HG02571 (cell line): ENCODE measurements around the gene PSMB5.
A peak's percentile ranks its signal among the peaks of the same experiment; 100 is the strongest.

Experiments used
- ATAC-seq: cut with Tn5 transposase; IDR thresholded peaks from one replicate; pipeline ENCODE4 v1.9.1; 2021; ENCODE audit warnings: mild to moderate bottlenecking, moderate library complexity; ENCODE audit not compliant: unreplicated experiment

The PSMB5 gene

DNA sequence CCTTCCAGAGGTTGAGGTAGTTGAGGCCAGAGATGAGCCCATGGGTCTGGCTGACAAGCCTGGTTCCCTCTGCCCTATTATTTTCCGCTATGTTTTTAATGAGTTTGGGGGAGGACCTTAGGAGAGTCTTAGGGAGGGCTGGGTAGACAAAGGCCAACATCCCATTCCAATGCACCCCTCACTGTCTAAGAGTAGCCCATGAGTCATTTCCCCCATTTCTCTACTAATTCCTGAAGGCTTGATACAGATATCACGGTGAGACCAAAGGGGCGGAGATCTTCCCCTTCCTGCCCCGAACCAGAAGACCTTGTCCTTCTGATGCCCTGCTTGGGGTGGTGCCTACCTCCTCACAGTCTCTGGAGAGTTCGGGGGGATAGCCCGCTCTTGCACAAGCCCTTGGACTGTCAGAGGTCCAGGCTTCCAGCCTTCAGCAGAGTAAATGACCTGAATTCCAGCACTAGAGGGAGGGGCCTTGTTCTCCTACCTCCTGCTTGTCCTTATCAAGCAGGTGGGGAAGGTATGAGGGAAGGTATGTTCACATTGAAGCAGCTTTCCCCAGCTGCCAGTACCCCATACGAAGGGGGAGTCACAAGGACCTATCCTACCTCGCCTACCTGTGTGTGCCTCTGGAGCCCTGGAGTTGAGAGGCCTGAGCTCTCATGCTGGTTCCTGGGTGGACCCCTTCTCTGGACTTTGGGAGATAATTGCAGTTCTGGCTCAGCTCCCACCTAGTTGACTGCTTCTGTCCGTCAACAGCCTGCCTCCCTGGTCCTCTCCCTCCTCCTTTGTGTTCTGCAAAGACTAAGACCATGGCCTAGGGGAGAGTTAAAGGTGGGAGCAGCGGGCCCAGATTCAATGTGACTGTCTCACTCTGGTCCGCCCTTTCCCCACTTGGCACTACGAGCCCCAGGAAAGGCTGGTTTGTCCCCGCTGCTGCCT lies 11.0 kb upstream of the PSMB5 start:
- no peak for ATAC-seq

DNA sequence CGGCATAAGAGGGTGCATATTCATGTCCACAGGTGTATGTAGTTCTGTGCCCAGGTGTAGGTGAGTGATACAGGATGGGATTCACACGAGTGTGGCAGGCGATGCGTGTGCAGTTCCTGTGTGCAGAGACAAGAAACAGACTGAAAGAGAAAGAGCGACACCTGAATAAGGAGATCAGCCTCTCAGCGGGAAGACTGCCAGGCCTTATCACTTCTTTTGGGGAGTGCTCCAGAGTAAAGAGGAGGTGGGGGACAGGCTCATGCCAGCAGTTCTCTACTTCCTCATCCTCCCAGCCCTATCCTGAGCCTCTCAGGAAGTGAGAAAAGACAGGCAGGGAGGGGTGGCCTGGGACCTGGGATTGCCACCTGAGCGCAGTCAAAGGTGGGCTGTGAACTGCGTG lies 10.1 kb upstream of the PSMB5 start:
- ATAC-seq, result no peak

DNA sequence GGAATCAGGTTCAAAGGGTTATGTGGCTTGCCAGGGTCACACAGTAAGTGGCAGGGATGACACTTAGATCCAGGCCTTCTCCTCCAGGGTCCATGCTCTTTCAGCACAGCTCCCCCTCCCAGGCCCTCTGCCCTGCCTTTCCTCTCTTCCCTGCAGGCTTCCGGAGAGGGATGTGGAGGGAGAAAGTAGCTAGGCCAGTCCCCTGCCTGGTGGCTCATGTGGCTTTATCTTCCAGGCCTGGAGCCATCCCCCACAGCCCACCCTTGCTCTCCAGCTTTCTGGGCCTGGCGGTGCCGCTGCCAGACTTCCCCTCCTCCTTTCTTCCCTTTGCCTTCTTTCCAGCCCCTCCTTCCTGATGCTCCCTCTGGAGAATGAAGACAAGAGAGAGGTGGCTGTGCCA lies 9.1 kb upstream of the PSMB5 start:
- ATAC-seq, result no peak

DNA sequence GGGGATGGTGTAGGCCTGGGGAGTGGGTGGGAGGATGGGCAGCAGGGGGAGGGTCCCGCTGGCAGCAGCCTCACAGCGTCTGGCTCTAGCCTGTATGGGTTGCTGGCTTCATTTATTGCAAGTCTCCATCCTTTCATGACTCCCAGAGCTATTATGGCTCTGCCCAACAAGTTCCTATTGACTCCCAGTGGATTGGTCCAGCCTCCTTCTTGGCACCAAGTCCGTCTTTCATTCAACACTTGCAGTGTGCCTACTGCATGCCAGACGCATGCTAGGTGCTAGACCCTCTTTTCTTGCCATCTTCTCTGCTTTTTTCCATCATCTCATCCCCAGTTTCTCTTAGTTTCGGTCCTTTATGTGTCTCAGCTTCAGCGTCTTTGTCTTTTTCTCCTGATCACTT lies 8.4 kb upstream of the PSMB5 start:
- no peak for ATAC-seq

DNA sequence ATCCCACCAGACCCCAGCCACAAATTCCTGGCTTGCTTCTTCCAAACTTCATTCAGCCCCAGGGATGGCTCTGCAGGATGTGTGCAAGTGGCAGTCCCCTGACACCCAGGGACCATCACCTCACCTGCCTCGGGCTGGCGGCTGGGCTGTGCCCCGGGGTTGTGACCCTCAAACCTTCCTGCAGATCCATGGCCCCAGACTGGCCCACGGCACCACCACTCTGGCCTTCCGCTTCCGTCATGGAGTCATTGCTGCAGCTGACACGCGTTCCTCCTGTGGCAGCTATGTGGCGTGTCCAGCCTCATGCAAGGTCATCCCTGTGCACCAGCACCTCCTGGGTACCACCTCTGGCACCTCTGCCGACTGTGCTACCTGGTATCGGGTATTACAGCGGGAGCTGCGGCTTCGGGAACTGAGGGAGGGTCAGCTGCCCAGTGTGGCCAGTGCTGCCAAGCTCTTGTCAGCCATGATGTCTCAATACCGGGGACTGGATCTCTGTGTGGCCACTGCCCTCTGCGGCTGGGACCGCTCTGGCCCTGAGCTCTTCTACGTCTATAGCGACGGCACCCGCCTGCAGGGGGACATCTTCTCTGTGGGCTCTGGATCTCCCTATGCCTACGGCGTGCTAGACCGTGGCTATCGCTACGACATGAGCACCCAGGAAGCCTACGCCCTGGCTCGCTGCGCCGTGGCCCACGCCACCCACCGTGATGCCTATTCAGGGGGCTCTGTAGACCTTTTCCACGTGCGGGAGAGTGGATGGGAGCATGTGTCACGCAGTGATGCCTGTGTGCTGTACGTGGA lies 7.7 kb upstream of the PSMB5 start, which contains the start of gene PSMB11:
Gene PSMB11, plus strand, starts transcription at position 51 of the 804 bp plus-strand sequence. Its CDS starts 14 bp downstream, at position 65.
- no peak for ATAC-seq

DNA sequence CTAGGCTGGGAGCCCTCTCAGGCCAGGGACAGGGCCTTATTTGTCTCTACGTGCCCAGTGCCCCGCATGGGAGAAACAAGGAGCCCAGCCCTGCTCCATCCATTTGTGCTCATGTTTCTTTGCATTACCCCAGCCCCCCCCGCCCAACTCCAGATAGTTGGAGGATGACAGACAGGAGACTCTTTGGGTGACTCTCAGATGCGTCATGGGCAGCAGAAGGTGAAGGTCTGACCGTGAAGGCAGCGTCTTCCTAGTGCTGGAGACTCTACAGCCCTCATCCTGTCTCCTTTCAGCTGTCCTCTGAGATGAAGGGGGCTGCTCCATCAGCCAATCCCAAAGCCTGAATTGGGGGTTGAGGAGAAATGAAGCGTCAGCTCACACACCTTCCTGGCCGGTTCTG lies 7.0 kb upstream of the PSMB5 start:
- no peak for ATAC-seq

DNA sequence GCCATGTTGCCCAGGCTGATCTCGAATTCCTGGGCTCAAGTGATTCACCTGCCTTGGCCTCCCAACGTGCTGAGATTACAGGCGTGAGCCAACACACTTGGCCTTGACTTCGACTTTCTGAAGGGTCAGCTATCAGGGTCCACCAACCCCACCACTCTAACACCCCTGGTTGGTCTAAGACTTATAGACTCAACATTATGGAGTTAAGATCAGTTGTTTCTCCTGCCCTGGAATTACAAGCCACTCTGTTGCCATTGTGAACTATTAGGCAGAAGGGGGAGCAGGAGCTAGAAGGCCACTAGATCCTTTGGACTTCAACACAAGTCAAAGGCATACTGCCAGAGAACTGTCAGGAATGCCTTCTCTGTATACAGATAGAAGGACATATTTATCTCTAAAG lies 5.4 kb upstream of the PSMB5 start:
- ATAC-seq, result no peak

DNA sequence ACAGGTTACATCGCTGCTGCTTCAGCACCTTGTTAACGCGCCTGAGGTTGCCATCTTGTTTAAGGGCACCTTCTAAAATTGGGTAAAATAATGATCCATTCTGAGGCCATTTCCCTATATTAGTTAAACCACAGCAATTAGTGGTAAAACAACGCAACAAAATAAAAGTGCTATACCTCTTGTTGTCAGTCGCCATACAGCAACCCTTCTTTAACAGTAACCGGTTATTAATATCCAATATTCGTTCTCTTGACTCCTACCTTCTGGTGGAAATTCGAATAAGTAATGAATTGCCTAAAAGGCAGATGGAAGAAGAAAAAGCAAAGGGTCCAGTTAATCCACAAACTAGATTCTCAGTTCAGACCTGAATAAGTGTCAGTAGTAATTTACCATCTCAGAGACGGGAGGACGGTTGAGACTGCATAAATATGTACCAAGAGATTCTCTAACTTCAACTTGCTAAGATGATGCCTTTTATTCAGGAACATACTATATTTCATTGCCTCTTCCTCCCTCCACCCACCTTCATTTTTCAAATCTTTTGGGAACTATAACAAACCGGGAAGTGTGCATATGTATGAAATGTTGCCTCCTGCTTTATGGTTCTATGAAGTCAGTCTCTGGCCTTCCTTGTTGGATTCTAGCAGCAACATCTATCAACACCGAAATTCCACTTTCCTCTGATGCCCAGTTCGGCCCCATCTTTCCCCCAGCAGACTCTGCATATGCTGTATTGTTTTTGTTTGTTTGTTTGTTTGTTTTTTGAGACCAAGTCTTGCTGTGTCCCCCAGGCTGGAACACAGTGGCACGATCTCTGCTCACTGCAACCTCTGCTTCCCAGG lies 824 bp upstream of the PSMB5 start:
- ATAC-seq, result no peak

DNA sequence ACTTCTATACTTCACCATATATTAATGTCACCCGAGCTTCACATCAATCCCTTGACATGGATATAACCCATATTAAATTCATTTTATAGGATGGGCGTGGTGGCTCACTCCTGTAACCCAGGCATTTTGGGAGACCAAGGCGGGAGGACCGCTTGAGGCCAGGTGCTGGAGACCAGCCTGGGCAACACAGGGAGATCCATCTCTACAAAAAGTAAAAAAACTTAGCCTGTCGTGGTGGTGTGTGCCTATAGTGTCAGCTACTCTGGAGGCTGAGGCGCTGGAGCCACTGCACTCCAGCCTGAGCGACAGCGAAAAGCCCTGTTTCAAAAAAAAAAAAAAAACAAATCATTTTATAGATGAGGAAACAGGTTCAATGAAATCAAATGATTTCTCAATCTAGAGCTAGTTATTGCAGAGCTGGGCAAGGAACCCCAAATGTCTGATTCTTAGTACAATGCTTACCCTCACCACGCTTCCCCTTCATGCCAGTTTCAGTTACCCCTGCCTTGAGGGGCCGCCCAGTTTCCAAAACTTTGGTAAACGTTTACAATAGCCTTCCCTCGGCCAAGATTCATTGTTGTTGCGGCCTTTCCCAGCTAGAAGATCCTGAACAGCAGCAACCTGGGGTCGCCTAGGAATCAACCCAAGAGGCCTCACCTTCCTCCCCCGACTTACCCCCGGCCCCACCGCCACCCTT lies 751 bp downstream of the PSMB5 start:
- peak; percentile 6 for ATAC-seq

DNA sequence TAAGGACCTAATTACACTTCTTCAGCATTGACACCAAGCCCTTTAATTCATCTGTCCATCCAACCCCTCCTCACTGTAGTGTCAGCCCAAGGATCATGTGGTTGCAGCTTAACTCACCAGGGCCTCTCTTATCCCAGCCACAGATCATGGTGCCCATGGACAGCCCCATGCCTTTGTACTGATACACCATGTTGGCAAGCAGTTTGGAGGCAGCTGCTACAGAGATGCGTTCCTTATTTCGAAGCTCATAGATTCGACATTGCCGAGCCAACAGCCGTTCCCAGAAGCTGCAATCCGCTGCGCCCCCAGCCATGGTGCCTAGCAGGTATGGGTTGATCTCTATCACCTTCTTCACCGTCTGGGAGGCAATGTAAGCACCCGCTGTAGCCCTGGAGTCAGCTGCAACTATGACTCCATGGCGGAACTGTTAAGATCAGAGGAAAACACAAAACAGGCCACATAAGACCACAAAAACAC lies 1.4 kb downstream of the PSMB5 start:
- no peak for ATAC-seq

DNA sequence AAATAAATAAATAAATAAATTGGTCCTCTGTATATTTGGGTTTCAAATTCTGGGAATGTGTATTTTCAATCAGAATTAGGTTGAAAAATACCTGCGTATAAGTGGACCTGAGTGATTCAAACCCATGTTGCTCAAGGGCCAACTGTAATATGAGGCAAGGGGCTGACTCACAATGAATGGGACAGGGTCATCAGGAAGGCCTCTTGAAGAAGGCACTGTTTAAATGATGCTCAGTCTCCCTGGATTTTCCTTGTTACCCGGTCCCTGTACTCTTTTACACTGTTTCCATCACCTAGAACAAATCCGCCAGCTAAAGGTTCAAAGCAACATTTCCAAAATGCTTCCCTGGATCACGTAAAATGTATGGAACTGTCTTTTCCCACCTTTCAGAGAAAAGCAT lies 3.8 kb downstream of the PSMB5 start:
- ATAC-seq, result no peak

DNA sequence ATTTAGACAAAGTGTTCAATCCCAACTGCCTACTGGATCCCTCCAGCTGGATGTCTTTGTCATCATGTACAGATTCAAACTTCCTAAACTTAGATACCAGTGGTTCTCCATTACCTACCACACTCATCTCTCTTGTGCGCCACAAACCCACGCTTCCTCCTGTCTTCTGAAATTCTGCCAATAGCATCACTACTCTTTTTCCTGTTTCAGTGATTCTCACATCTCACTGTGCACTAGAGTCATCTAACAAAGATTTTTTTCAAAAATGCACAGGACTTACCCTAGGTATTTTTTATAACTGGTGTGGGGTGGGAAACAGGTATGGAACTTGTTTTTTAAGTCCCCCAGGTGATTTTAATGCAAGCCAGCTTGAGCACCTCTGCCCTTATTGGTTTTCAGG lies 5.9 kb downstream of the PSMB5 start:
- ATAC-seq, result no peak

DNA sequence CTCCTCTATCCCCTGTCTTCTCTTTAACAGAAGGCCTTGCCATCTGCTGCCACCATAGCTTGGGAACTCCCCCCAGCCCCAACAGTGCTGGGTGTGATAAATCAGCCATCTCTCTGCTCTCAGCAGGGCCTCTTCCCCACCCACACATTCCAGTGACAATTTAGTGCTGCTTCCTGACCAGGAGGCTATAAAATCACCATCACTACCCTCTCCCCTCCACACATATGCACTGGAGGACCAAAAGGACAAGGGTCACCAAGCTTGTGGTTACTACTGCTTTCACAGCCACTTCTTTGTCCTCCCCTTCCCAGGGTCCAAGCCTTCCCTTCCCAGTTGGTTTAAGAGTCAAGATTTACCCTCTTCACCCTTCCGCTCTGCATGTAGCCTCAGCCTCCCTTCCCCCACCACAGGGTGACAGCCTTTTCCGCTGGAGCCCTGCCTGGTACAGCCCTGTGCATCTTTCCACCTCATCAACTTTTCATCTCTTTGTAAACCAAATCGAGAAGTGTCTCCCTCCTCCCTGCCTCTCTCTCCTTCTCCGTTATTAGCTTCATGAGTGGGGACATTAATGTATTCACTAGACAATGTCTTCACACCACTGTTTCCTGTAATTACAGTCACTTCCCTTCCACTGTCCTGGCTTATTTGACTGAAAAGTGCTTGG lies 9.4 kb downstream of the PSMB5 start:
- ATAC-seq, result no peak

DNA sequence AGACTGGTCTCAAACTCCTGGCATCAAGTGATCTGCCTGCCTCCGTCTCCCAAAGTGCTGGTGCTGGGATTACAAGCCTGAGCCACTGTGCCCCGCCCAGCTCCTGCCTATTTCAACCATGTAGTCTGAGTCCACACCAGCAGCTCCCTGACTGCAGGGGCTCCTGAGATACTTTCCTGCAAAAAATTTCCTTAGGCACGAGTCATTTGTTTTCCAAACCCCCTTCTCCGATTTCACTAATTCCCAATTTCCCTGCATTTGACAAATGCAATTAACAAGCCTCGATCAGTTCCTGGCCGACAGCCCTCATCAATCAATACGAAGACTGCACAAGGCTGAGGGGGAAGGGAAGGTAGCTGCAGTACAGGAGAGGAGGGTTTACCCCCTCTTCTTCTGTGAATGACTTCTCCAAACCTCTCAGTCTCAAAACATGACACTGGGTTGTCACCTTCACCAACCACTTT lies 10.1 kb downstream of the PSMB5 start:
- ATAC-seq, result no peak

DNA sequence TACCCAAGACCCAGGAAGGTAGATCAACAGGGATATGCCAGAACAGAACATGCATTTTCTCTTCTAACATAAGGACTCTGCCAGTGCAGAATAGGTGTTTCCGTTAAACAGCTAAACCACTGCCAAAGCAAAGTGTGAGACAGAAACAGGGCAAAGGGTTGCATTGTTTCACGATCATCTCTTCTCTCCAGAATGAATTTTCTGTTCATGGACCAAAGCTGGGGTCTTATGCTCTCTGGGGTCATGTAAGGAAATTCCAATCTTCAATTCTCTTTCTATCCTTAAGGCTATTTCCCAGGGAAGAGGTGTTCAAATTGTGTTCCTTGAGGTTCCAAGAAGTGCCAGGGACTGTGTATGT lies 10.9 kb downstream of the PSMB5 start:
- no peak for ATAC-seq

DNA sequence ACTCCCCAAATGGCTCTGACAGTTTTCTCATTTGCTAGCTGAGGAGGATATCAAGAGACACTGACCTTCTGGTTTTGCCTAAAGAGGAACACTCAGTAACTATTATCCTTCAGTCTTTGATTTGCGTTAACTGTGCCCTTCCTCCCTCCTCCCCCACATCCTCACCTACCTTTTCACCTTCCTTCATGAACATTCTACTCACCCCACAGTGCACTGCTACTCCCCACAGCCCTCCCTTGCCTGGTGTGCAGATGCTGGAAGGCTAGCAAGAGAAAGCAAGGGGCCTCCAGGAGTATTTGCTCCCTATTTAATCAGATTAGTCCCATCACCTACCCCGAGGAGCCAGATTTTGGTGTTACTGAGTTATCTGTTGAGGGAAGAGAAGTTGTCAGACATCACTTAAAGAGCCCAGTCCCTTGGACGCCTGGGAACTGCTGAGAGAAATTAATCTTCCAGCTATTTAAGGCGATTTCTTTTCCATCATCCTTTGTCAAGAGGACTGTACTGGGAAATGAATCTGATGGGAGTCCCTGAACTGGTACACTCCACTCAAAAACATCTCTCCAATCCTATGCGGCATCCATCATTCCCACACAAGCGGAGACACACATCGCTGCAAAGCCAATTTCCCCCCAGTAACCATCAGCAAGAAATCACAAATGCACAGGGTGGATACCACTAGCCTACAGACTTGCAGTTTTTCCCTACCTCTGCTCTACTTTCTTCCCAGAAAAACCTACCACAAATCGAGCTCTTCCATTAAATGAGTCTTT lies 11.5 kb downstream of the PSMB5 start:
- no peak for ATAC-seq

DNA sequence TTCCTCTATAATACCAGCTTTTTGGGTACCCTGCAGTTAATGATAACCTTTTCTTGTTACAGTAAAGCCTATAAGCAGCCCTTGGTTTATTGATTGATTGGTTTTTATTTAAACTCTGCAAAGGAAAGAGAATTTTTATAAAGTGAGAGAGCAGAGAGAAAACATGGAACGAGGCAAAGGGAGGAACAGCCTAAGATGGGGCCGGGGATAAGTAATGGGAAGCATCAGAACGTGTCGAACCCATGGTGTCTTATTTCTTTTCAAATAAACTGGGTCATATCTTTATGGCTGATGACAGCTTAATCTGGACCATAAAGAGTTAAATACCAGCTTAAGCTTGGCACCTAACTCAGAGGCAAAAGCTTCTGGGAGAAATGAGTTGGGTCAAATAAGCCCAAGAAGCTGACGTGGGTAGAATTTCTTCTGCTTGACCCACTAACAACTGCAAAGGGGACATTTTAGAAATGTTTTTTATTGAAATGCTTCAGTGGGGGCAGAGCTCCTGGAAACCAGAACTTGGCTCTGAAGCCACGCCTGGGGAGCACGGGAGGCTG lies 12.7 kb downstream of the PSMB5 start:
- no peak for ATAC-seq

DNA sequence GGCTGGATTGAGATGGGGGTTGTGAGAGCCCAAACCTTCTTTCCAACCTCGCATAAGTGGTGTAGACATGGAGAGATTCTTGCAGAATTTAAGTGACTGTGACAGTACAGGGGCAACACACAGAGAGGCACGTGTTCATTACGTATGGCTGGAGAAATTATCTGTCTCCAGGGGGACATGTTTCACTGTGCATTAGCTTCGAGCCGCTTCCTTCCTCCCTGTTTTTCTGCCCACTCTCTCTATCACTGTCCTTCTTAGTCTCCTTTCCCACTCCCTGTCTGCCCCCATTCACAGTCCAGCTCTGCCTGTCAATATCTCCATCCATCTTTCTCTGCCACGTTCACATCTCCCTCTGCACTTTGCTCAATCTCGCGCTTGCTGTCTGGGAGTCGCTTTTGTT lies 13.3 kb downstream of the PSMB5 start:
- ATAC-seq, result no peak
